Measurements from ENCODE around the gene KBTBD3. TPM values are rescaled to one million over a fixed set of nuclear protein-coding genes. Genes with fewer than 3 reads are reported as not detected.
A peak's percentile ranks its signal among the peaks of the same experiment; 100 is the strongest.

KBTBD3 gene, protein sequence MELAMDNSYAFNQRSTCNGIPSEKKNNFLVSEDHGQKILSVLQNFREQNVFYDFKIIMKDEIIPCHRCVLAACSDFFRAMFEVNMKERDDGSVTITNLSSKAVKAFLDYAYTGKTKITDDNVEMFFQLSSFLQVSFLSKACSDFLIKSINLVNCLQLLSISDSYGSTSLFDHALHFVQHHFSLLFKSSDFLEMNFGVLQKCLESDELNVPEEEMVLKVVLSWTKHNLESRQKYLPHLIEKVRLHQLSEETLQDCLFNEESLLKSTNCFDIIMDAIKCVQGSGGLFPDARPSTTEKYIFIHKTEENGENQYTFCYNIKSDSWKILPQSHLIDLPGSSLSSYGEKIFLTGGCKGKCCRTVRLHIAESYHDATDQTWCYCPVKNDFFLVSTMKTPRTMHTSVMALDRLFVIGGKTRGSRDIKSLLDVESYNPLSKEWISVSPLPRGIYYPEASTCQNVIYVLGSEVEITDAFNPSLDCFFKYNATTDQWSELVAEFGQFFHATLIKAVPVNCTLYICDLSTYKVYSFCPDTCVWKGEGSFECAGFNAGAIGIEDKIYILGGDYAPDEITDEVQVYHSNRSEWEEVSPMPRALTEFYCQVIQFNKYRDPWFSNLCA
- total RNA-seq, result 1 to 10 TPM; 4.8 to 6.4 TPM

DNA sequence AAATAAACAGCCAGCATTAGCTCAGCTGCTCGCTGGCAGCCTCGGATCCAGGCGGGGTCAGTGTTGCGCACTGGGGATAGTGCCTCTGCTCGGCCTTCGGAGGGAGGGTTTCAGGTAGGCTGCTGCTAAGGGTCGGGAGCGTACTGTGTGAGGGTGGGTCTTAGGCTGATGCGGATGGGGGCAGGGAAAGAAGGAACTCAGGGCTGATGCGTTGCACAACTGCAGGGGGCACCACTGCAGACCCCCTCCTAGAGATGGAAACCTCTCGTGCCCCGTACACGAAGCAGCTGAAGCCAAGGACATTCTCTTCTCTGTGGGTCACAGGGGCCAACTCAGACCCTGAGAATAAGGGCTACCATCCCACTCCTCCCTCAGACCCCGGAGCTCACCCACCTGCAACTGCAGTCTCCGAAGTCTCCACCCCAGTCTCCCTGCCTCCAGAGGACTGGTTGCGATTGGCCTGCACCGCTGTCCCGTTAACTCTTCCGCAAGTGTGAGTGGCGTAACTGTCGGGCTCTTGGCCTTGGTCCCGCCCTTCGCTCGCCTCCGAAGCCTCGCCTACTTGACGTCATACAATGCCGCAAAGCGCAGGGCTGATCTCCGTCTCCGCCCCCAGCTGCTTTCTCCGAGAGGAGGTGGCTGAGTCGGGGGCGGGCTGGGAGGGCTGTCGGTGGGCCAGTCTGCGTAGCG, at the start of gene KBTBD3:
Gene KBTBD3 (minus strand): TSS at position 429 of the 690 bp plus-strand sequence. CDS start 18,250 bp downstream, outside the sequence.
- peak; percentile 97 for DNase-seq
- peaks cover 25% of the 10 kb centered on the region for H3K36me3 Mint-ChIP-seq
- peaks cover 42% of the 10 kb centered on the region for H3K4me1 Mint-ChIP-seq
- no peaks in the 10 kb centered on the region for H3K9me3 Mint-ChIP-seq
- peak within 1 kb of the TSS; percentile 94 for H3K27ac Mint-ChIP-seq
- H3K27me3 Mint-ChIP-seq, result no peaks in the 10 kb centered on the region
- H3K4me3 Mint-ChIP-seq, result peak within 1 kb of the TSS; percentile 95

GRCh38 chr11:106121570-106122320, 44.6 kb upstream of the KBTBD3 start:
- no peak overlapping the region for H3K4me3 Mint-ChIP-seq
- H3K36me3 Mint-ChIP-seq, result no peaks in the 10 kb centered on the region
- H3K27me3 Mint-ChIP-seq, result peaks cover 30% of the 10 kb centered on the region
- H3K4me1 Mint-ChIP-seq, result no peaks in the 10 kb centered on the region
- H3K27ac Mint-ChIP-seq, result no peak overlapping the region
- no peak for DNase-seq
- no peaks in the 10 kb centered on the region for H3K9me3 Mint-ChIP-seq

- Mint-ChIP-seq H3K4me1 (no peaks in the 10 kb centered on the region), H3K9me3 (peaks cover 2% of the 10 kb centered on the region), H3K4me3 (no peak overlapping the region), H3K36me3 (peaks cover 5% of the 10 kb centered on the region), H3K27me3 (no peaks in the 10 kb centered on the region), H3K27ac (no peak overlapping the region)
- no peak for DNase-seq
Observed at GRCh38 chr11:106105986-106106385, 28.8 kb upstream of the KBTBD3 start.

DNA sequence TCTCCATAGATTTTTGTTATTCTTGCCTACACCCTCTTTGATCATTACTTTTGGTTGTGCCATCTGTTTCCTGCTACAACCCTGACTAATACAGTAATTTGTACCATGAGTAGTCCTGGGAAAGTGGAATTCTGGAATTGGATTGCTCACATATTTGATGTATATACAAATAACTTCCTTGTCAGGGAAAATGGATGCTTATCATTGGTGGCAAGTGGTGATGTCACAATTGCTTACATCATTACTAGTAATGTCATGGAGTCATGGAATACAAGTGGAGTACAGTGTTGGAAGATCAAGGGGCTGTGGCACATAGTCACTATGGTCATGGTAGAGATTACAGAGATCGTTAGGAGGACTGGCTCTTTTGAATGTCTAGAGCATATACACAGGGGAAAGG, 24.7 kb upstream of the KBTBD3 start:
- H3K4me1 Mint-ChIP-seq, result peaks cover 1% of the 10 kb centered on the region
- H3K27me3 Mint-ChIP-seq, result no peaks in the 10 kb centered on the region
- peaks cover 2% of the 10 kb centered on the region for H3K9me3 Mint-ChIP-seq
- H3K27ac Mint-ChIP-seq, result no peak overlapping the region
- H3K4me3 Mint-ChIP-seq, result no peak overlapping the region
- DNase-seq, result no peak
- peaks cover 18% of the 10 kb centered on the region for H3K36me3 Mint-ChIP-seq

GRCh38 chr11:106101370-106101769, 24.2 kb upstream of the KBTBD3 start:
- H3K27ac Mint-ChIP-seq, result no peak overlapping the region
- H3K4me3 Mint-ChIP-seq, result no peak overlapping the region
- H3K9me3 Mint-ChIP-seq, result peaks cover 2% of the 10 kb centered on the region
- H3K4me1 Mint-ChIP-seq, result peaks cover 1% of the 10 kb centered on the region
- no peak for DNase-seq
- H3K36me3 Mint-ChIP-seq, result peaks cover 22% of the 10 kb centered on the region
- H3K27me3 Mint-ChIP-seq, result no peaks in the 10 kb centered on the region

GRCh38 chr11:106098893-106099553, 21.9 kb upstream of the KBTBD3 start:
- H3K27me3 Mint-ChIP-seq, result no peaks in the 10 kb centered on the region
- peaks cover 32% of the 10 kb centered on the region for H3K36me3 Mint-ChIP-seq
- no peak for DNase-seq
- H3K9me3 Mint-ChIP-seq, result peaks cover 2% of the 10 kb centered on the region
- no peak overlapping the region for H3K27ac Mint-ChIP-seq
- peaks cover 1% of the 10 kb centered on the region for H3K4me1 Mint-ChIP-seq
- no peak overlapping the region for H3K4me3 Mint-ChIP-seq

DNA sequence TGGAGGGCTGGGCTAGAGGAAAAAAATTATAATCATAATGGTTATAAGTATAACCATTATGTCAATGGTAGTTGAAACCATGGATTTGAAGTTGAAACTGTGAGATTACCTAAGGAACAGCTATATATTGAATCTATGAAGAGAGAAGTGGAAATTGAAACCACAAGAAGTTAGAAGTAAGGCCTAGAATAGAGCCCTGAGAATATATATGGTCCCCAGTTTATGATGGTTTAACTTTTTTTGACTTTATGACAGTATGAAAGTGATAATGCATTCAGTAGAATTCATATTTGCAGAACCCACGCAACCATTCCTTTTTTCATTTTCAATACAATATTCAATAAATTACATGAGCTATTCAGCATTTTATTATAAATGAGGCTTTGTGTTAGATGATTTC, 15.3 kb upstream of the KBTBD3 start:
- DNase-seq, result no peak
- Mint-ChIP-seq H3K9me3 (no peaks in the 10 kb centered on the region), H3K4me1 (peaks cover 40% of the 10 kb centered on the region), H3K36me3 (peaks cover 36% of the 10 kb centered on the region), H3K27ac (peak overlapping the region; percentile 75), H3K27me3 (no peaks in the 10 kb centered on the region), H3K4me3 (no peak overlapping the region)

DNA sequence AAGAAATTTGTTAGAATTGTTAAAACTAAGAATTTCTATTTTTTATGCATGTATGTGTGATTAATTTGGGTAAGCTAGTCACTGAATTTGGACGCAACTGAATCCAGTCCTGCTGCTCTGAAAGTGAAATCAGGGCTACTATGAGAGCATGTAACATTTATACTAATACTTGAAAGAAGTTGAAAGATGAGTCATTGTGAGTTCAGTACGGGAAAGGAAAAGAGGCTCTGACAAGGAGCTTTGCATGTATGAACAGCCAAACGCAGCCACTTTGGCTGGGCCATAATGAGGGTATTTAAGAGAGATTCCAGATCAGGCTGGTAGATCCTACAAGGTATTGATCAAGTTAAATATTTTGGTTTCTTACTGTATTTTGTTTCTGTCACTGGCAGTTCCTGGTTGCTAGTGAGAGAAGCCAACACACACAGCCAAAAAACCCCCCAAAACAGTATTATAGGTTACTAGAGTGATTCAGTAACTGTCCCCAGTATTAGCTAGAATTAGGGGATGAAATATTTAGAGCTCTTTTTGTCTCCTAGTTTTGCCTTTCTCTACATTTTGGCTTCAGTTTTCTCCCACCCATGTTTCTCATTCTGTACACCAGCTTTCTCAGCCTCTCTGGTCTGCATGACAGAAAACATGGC, 14.5 kb upstream of the KBTBD3 start:
- peak overlapping the region; percentile 40 for H3K4me3 Mint-ChIP-seq
- H3K27ac Mint-ChIP-seq, result peak overlapping the region; percentile 75
- H3K9me3 Mint-ChIP-seq, result no peaks in the 10 kb centered on the region
- H3K36me3 Mint-ChIP-seq, result peaks cover 30% of the 10 kb centered on the region
- no peaks in the 10 kb centered on the region for H3K27me3 Mint-ChIP-seq
- H3K4me1 Mint-ChIP-seq, result peaks cover 45% of the 10 kb centered on the region
- peak; percentile 11 for DNase-seq

GRCh38 chr11:106088896-106089295, 11.7 kb upstream of the KBTBD3 start:
- H3K4me3 Mint-ChIP-seq, result no peak overlapping the region
- peaks cover 24% of the 10 kb centered on the region for H3K36me3 Mint-ChIP-seq
- H3K9me3 Mint-ChIP-seq, result no peaks in the 10 kb centered on the region
- peaks cover 54% of the 10 kb centered on the region for H3K4me1 Mint-ChIP-seq
- no peaks in the 10 kb centered on the region for H3K27me3 Mint-ChIP-seq
- DNase-seq, result no peak
- H3K27ac Mint-ChIP-seq, result no peak overlapping the region

GRCh38 chr11:106087815-106088435, 10.8 kb upstream of the KBTBD3 start:
- Mint-ChIP-seq H3K36me3 (peaks cover 25% of the 10 kb centered on the region), H3K27me3 (no peaks in the 10 kb centered on the region), H3K9me3 (no peaks in the 10 kb centered on the region), H3K4me3 (no peak overlapping the region), H3K27ac (no peak overlapping the region), H3K4me1 (peaks cover 55% of the 10 kb centered on the region)
- DNase-seq, result peak; percentile 23

DNA sequence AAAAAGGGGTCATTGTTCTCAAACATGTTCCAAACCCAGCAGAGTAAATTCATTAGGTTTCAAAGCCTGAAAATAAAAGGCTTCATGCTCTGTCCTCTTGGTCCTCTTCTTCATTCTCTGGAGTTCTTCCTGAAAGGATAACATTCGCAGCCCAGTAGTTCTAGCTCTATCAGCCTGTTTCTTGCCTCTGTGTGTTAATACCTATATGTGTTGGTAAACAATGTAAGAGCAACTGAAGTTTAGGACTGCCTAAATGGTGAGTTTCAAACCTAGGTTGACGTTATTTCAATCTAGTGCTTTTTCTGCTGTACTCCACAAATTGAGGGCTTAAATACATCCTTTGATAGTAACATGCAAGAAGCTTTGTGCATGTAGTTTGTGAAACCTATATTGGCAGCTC, 9.7 kb upstream of the KBTBD3 start:
- Mint-ChIP-seq H3K4me1 (peaks cover 51% of the 10 kb centered on the region), H3K4me3 (no peak overlapping the region), H3K27ac (no peak overlapping the region), H3K36me3 (peaks cover 22% of the 10 kb centered on the region), H3K27me3 (no peaks in the 10 kb centered on the region), H3K9me3 (no peaks in the 10 kb centered on the region)
- DNase-seq, result no peak

DNA sequence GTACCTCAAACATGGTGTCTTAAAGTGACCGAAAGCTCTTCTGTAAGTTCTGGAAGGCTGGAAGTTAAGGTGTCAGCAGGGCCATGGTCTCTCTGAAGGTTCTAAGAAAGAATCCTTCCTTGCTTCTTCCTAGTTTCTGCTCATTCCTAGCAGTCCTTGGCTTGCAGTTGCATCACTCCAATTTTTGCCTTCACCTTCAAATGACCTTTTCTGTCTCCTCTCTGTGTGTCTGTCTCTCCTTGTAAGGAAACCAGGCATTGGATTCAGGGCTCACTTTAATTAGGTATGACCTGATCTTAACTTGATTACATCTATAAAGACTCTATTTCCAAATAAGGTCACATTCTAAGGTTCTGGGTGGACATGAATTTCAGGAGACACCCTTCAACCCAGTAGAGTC, 9.0 kb upstream of the KBTBD3 start:
- H3K4me1 Mint-ChIP-seq, result peaks cover 49% of the 10 kb centered on the region
- DNase-seq, result no peak
- peak overlapping the region; percentile 6 for H3K27ac Mint-ChIP-seq
- H3K4me3 Mint-ChIP-seq, result no peak overlapping the region
- H3K27me3 Mint-ChIP-seq, result no peaks in the 10 kb centered on the region
- H3K9me3 Mint-ChIP-seq, result no peaks in the 10 kb centered on the region
- H3K36me3 Mint-ChIP-seq, result peaks cover 24% of the 10 kb centered on the region

DNA sequence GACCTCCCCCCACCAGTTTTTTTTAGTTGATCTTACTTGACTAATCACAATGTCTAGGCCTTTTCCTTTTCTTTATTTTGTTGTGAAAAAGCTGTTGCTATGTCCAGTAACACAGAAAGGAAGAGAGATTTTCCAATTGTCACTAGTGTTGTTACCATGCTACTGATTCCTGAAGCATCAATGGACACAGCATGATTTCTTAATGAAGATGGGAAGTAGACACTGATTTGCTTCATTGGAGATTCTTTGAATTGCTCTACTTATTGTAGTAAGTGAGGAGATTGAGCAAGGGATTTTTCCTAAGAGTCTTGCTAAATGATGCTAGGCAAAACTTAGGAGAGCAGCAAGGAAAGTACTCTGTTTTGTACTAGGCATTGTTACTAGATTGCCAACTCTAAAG, 4.9 kb upstream of the KBTBD3 start:
- DNase-seq, result no peak
- no peak overlapping the region for H3K27ac Mint-ChIP-seq

More for the DNA sequence above, 4.9 kb upstream of the KBTBD3 start:
- H3K4me1 Mint-ChIP-seq, result peaks cover 45% of the 10 kb centered on the region
- no peaks in the 10 kb centered on the region for H3K9me3 Mint-ChIP-seq
- peak overlapping the region; percentile 25 for H3K4me3 Mint-ChIP-seq
- H3K36me3 Mint-ChIP-seq, result peaks cover 31% of the 10 kb centered on the region
- H3K27me3 Mint-ChIP-seq, result no peaks in the 10 kb centered on the region
